Psoas muscle (tissue), 8 donors: ENCODE measurements around the gene STAM. TPM values are rescaled to one million over a fixed set of nuclear protein-coding genes. Genes with fewer than 3 reads are reported as not detected.

Source experiments
- ATAC-seq, 4 donors: fragments of 200-7000 bp; cut with Tn5 transposase; one replicate each; pipeline ENCODE4 v1.9.1; 2020; ENCODE audit warnings: moderate library complexity in 3 of 4, mild to moderate bottlenecking in 2 of 4
- DNase-seq, 2 donors: peaks; one replicate each; pipeline ENCODE4 v3.0.0-alpha.2; 2020
- H3K27ac ChIP-seq: fragments of 200-600 bp; one replicate; pipeline ENCODE4 v1.8.0; 2022
- H3K27me3 ChIP-seq, 3 donors: fragments of 200-600 bp in 1 of 3; one replicate each; pipeline versions ENCODE4 v1.6.1 to v1.8.0; 2013 to 2022; ENCODE audit warnings: low read length in 2 of 3, mild to moderate bottlenecking in 2 of 3, moderate library complexity in 1 of 3; ENCODE audit not compliant: insufficient read depth in 3 of 3
- H3K36me3 ChIP-seq, 2 donors: fragments of 200-600 bp in 1 of 2; one replicate each; pipeline versions ENCODE4 v1.6.1 to v1.8.0; 2013 to 2022; ENCODE audit warnings: low read depth in 1 of 2, mild to moderate bottlenecking in 1 of 2, moderate library complexity in 1 of 2; ENCODE audit not compliant: insufficient read depth in 1 of 2
- H3K4me1 ChIP-seq: fragments of 200-600 bp; one replicate; pipeline ENCODE4 v1.8.0; 2022
- H3K4me3 ChIP-seq: fragments of 200-600 bp; one replicate; pipeline ENCODE4 v1.8.0; 2022; ENCODE audit warnings: mild to moderate bottlenecking
- H3K9me3 ChIP-seq: fragments of 200-600 bp; one replicate; pipeline ENCODE4 v1.8.0; 2022
- WGBS, 3 donors: extraction: QIAGEN DNeasy Blood & Tissue Kit; methylation state at CpG; one replicate each; pipeline versions ENCODE4 v1.1.6 to v1.1.7; 2013; 5-methylcytosine and 5-hydroxymethylcytosine counted together
- intact Hi-C, 2 donors: fragments of 100-400 bp; cut with DNase I; formaldehyde crosslinking; loops; one replicate each; pipeline versions ENCODE4 v1.11.0 to v1.14.2; 2022
- polyA plus RNA-seq, 3 donors: library from polyadenylated mRNA; stranded (reverse); fragments of 200-250 nt; gene quantifications; one replicate each; pipeline ENCODE4 v1.2.3, GENCODE V29; 2013
- total RNA-seq, 4 donors: library from RNA; stranded (reverse); fragmentation: NEBNext Ultra II Directional in 2 of 4; extraction: Animal tissue kit (Norgen Biotek cat#: 25700) in 2 of 4; gene quantifications; one replicate each; pipeline versions ENCODE4 v1.2.1 to v1.2.4, GENCODE V29; 2021 to 2023
- TF ChIP-seq, protein P1 (sequence below): fragments of 200-600 bp; IDR thresholded peaks from one replicate; pipeline ENCODE4 v1.8.0; 2022; ENCODE audit warnings: antibody characterized with exemption
- donor health status: healthy with polysubstance abuse.
- donor health status: DM: no; HTN: no; CAD: no; lungs with moderate emphysema.
- donor health status: Bipolar disorder and iron deficiency.
- donor health status: healthy.
- donor health status: DM: yes; HTN: yes; CAD: no.
- donor health status: DM: no; HTN: no; CAD: no.
- donor health status: DM: no; HTN: no; CAD: no.
- donor health status: DM: yes; HTN: yes; CAD: no.

Gene STAM
- total and polyA plus RNA-seq, 7 donors = 16.3 to 42.4 (median 31.9) TPM

DNA sequence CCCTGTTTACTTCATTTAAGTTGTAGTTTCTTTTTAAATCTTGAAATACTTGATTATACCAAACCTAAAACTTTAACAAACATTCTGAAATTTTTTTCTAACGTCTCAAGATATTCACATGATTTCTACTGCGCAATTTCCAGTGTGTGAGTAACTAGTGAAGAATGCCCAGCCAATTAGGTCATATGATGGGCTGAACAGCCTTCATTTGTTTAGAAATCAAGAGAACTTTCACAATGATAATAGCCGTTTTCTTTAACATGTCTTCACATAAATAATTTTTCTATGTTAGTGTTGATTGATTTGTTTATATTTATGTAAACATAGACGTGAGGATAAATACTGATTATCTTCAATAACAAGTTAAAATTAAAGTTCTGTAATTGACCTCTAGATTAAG lies 21.8 kb downstream of the STAM start:
- H3K36me3 ChIP-seq = peaks cover 0 to 14% of the 10 kb centered on the region in 2 donors
- whole genome bisulfite sequencing, 3 donors = 48 to 57% (median 48%) methylated on average over 4 of the region's 4 CpGs
- no peaks in the 10 kb centered on the region for H3K9me3 ChIP-seq
- no peaks in the 10 kb centered on the region for H3K27me3 ChIP-seq
- TF ChIP-seq, protein P1, sequence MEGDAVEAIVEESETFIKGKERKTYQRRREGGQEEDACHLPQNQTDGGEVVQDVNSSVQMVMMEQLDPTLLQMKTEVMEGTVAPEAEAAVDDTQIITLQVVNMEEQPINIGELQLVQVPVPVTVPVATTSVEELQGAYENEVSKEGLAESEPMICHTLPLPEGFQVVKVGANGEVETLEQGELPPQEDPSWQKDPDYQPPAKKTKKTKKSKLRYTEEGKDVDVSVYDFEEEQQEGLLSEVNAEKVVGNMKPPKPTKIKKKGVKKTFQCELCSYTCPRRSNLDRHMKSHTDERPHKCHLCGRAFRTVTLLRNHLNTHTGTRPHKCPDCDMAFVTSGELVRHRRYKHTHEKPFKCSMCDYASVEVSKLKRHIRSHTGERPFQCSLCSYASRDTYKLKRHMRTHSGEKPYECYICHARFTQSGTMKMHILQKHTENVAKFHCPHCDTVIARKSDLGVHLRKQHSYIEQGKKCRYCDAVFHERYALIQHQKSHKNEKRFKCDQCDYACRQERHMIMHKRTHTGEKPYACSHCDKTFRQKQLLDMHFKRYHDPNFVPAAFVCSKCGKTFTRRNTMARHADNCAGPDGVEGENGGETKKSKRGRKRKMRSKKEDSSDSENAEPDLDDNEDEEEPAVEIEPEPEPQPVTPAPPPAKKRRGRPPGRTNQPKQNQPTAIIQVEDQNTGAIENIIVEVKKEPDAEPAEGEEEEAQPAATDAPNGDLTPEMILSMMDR = no peak
- intact Hi-C loops = no loop called here
- peak overlapping the region; percentile 56 for H3K27ac ChIP-seq
- DNase-seq (no peak), ATAC-seq (peak; percentile 48 to 78 (median 66))
- H3K4me3 ChIP-seq = peak overlapping the region; percentile 9
- peaks cover 51% of the 10 kb centered on the region for H3K4me1 ChIP-seq

DNA sequence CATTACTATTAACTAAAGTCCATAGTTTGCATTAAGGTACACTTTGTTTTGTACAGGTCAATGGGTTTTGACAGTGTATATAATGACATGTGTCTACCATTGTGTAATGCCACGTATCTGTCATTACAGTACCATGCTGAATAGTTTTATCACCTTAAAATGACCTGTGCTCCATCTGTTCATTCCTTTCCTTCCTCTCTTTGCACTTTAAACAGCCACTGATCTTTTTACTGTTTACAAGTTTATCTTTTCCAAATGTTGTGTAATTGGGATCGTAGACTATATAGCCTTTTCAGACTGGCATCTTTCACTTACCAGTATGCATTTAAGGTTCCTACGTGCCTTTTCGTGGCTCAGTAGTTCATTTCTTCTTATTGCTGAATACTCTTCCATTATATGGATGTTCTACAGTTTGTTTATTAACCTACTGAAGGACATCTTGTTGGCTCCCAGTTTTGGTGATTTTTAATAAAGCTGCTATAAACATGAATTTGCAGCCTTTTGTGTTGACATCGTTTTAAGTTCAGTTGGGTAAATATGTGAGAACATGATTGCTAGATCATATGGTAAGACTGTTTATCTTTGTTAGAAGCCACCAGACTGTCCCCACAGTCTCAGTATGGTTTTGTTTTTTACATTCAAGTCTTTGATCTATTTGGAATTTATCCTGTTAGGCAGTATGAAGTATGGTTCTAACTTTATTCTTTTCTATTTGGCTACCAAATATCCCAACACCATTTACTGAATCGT lies 24.7 kb downstream of the STAM start:
- no peak for DNase-seq
- ATAC-seq = peak in 2 of 4 donors; percentile 31 to 57

DNA sequence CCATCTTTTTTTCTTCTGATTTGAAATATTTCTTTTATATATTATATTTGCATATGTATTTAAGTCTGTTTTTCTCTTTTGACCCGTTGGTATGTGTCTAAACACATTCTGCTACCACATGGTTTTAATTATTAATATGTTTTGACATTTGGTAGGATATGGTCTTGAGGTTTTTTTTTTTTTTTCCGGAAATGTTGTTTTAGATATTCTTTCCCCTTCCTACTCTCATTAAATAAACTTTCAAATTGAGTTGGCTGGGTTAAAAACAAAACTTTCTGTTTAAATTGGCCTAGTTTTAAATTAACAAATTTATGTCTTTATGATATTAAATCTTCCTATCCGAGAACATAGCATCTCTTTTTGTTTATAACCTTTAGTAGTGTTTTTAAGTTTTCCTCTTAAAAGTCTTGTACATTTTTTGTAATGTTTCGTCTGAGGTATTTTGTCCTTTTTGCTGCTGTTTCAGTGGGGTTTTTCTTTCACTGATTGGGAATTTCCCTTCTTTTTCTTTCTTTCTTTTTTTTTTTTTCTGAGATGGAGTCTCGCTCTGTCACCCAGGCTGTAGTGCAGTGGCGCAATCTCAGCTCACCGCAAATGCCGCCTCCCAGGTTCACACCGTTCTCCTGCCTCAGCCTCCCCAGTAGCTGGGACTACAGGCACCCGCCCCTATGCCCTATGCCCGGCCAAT lies 25.4 kb downstream of the STAM start:
- no peak for DNase-seq
- Histone ChIP-seq H3K4me3 (no peak overlapping the region), H3K36me3 (no peaks in the 10 kb centered on the region), H3K27ac (no peak overlapping the region), H3K4me1 (peaks cover 73% of the 10 kb centered on the region), H3K9me3 (no peaks in the 10 kb centered on the region), H3K27me3 (no peaks in the 10 kb centered on the region)
- TF ChIP-seq, protein P1 = no peak
- WGBS, 3 donors = 87 to 91% (median 90%) methylated on average over 11 of the region's 11 CpGs
- intact Hi-C loops = no loop called here
- no peak for ATAC-seq

More for the DNA sequence above, 24.7 kb downstream of the STAM start:
- Histone ChIP-seq H3K27ac (no peak overlapping the region), H3K36me3 (no peaks in the 10 kb centered on the region), H3K4me1 (peaks cover 68% of the 10 kb centered on the region), H3K4me3 (no peak overlapping the region), H3K9me3 (no peaks in the 10 kb centered on the region), H3K27me3 (no peaks in the 10 kb centered on the region)
- intact Hi-C loops = no loop called here
- TF ChIP-seq, protein P1 = no peak
- WGBS, 3 donors = 71 to 76% (median 75%) methylated on average over 6 of the region's 6 CpGs

DNA sequence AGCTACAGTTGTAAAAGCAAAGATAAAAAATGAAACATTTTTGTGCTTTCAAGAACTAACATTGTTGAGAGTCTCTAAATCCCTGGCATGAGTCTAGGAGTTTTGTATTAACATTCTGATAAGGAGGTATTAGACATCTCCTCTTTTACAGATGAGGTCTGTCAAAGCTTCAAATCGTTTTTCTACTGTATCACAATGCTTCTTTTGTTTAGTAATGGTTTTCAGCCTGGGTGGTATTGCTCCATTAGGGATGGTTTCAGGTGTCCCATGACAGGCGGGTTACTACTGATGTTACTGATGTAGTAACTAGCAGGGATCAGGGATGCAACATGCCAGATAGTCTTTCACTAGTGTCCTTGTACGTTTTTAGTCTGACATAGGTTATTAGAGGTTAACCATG lies 27.4 kb downstream of the STAM start:
- Histone ChIP-seq H3K4me1 (peaks cover 69% of the 10 kb centered on the region), H3K27me3 (no peaks in the 10 kb centered on the region), H3K4me3 (no peak overlapping the region), H3K36me3 (no peaks in the 10 kb centered on the region), H3K27ac (peak overlapping the region; percentile 78), H3K9me3 (no peaks in the 10 kb centered on the region)
- ATAC-seq = peak; percentile 79 to 89 (median 84)
- no peak for DNase-seq
- TF ChIP-seq, protein P1 = no peak
- intact Hi-C loops = loop anchor here (5.0 to 10.0 kb wide), 2 partner anchors 54 to 57 kb away; partner anchors contain the start of gene HACD1 (in 2 of the 2)
- 19 to 30% (median 20%) methylated on average over 3 of the region's 3 CpGs for WGBS, 3 donors
